SK-N-SH (cell line): ENCODE results near the gene SRGN. TPM values are rescaled to one million over a fixed set of nuclear protein-coding genes. Genes with fewer than 3 reads are reported as not detected.

ENCODE experiments used
- CTCF ChIA-PET: fragments of 300-600, 350-600 bp; formaldehyde crosslinking; extraction: SDS; loops from one replicate; lab custom pipeline; 2021; lab: Yijun Ruan, JAX
- POLR2A ChIA-PET: fragments of 350-600 bp; sonication (Branson Sonifier 250); formaldehyde crosslinking; extraction: SDS; loops from one replicate; lab custom pipeline; 2020; ENCODE audit warnings: antibody characterized with exemption, inconsistent platforms; lab: Yijun Ruan, JAX
- DNase-seq: peaks from one replicate; pipeline ENCODE4 v3.0.0; 2012
- H2AFZ ChIP-seq: fragments of 200-600 bp; sonication (generic); 2 replicates; pipeline ENCODE4 v1.8.1; 2016; ENCODE audit warnings: antibody characterized with exemption, mild to moderate bottlenecking, low read depth
- H3F3A ChIP-seq: fragments of 200-600 bp; sonication (generic); replicated peaks from 2 replicates; pipeline ENCODE3; 2016; ENCODE audit warnings: antibody characterized with exemption, mild to moderate bottlenecking; ENCODE audit not compliant: insufficient read depth
- H3K27ac ChIP-seq, 2 experiments: fragments of 200-500 bp in 1 of 2; fragments of 200-600 bp in 1 of 2; sonication (Bioruptor generic) in 1 of 2; sonication (generic), shearing (Covaris generic) in 1 of 2; 2 replicates each; pipeline versions ENCODE4 v1.5.1 to v1.6.1; 2014 to 2016; ENCODE audit warnings: low read depth in 2 of 2, inconsistent platforms in 1 of 2, low read length in 1 of 2, mild to moderate bottlenecking in 1 of 2, mixed read lengths in 1 of 2
- H3K27me3 ChIP-seq: fragments of 200-600 bp; sonication (generic), shearing (Covaris generic); 2 replicates; pipeline ENCODE4 v1.6.1; 2016; ENCODE audit warnings: mixed run types; ENCODE audit not compliant: insufficient read depth
- H3K36me3 ChIP-seq, 2 experiments: fragments of 200-500 bp in 1 of 2; fragments of 200-600 bp in 1 of 2; sonication (Bioruptor generic) in 1 of 2; sonication (generic) in 1 of 2; replicated peaks in 1 of 2; 2 replicates each; pipeline versions ENCODE3 to v1.5.1; 2014 to 2016; ENCODE audit warnings: low read length in 1 of 2, mild to moderate bottlenecking in 1 of 2; ENCODE audit not compliant: insufficient read depth in 2 of 2, control insufficient read depth in 1 of 2
- H3K4me1 ChIP-seq, 2 experiments: fragments of 200-500 bp in 1 of 2; fragments of 200-600 bp in 1 of 2; sonication (Bioruptor generic) in 1 of 2; sonication (generic), shearing (Covaris generic) in 1 of 2; 2 replicates each; pipeline versions ENCODE4 v1.5.1 to v1.6.1; 2014 to 2016; ENCODE audit warnings: low read depth in 1 of 2, low read length in 1 of 2, mixed run types in 1 of 2; ENCODE audit not compliant: insufficient read depth in 2 of 2, control insufficient read depth in 1 of 2
- H3K4me2 ChIP-seq: fragments of 200-600 bp; sonication (generic), shearing (Covaris generic); 2 replicates; pipeline ENCODE4 v1.6.1; 2017; ENCODE audit warnings: mixed run types
- H3K4me3 ChIP-seq, 2 experiments: fragments of 200-500 bp in 1 of 2; fragments of 200-600 bp in 1 of 2; sonication (Bioruptor generic) in 1 of 2; sonication (generic), shearing (Covaris generic) in 1 of 2; 2 replicates each; pipeline versions ENCODE4 v1.5.1 to v1.8.1; 2014 to 2016; ENCODE audit warnings: low read depth in 2 of 2, inconsistent platforms in 1 of 2, low read length in 1 of 2, mild to moderate bottlenecking in 1 of 2, mixed read lengths in 1 of 2, moderate library complexity in 1 of 2
- H3K79me2 ChIP-seq: fragments of 200-600 bp; sonication (generic); 2 replicates; pipeline ENCODE4 v1.8.1; 2017; ENCODE audit warnings: mild to moderate bottlenecking; ENCODE audit not compliant: insufficient read depth
- H3K9ac ChIP-seq: fragments of 200-600 bp; sonication (generic); 2 replicates; pipeline ENCODE4 v1.6.1; 2017; ENCODE audit warnings: mixed run types
- H3K9me2 ChIP-seq: fragments of 200-600 bp; sonication (generic); 2 replicates; pipeline ENCODE4 v1.6.1; 2017; ENCODE audit warnings: mixed run types
- H3K9me3 ChIP-seq: fragments of 200-600 bp; sonication (generic); 2 replicates; pipeline ENCODE4 v1.6.1; 2017; ENCODE audit warnings: mixed run types, mild to moderate bottlenecking, moderate library complexity
- H4K20me1 ChIP-seq: fragments of 200-600 bp; sonication (generic); 2 replicates; pipeline ENCODE4 v1.6.1; 2017; ENCODE audit warnings: mild to moderate bottlenecking, mixed run types; ENCODE audit not compliant: insufficient read depth
- ELF1 ChIP-seq: IDR thresholded peaks from 2 replicates; pipeline ENCODE4 v1.4.0; 2012
- GATA2 ChIP-seq: sonication (generic); formaldehyde crosslinking; IDR thresholded peaks from 2 replicates; pipeline ENCODE4 v1.5.0; 2020; ENCODE audit warnings: mild to moderate bottlenecking, missing genetic modification reagents
- JUND ChIP-seq: IDR thresholded peaks from 2 replicates; pipeline ENCODE4 v1.4.0; 2012
- NFIC ChIP-seq: IDR thresholded peaks from 2 replicates; pipeline ENCODE4 v1.4.0; 2012; ENCODE audit warnings: borderline replicate concordance
- NRF1 ChIP-seq: IDR thresholded peaks from 2 replicates; pipeline ENCODE4 v1.6.1; 2012; ENCODE audit warnings: low read depth, mild to moderate bottlenecking, low read length
- POLR2AphosphoS5 ChIP-seq: IDR thresholded peaks from 2 replicates; pipeline ENCODE4 v1.6.1; 2012; ENCODE audit warnings: low read depth, low read length
- RAD21 ChIP-seq: IDR thresholded peaks from 2 replicates; pipeline ENCODE4 v1.6.1; 2012; ENCODE audit warnings: mild to moderate bottlenecking, low read length
- RCOR1 ChIP-seq: fragments of 150-350 bp; IDR thresholded peaks from 2 replicates; pipeline ENCODE4 v1.6.1; 2017; ENCODE audit warnings: antibody characterized with exemption, low read length
- TAF1 ChIP-seq: IDR thresholded peaks from 2 replicates; pipeline ENCODE4 v1.6.1; 2012; ENCODE audit warnings: low read depth, mild to moderate bottlenecking, low read length, moderate library complexity, borderline replicate concordance
- TCF12 ChIP-seq: IDR thresholded peaks from 2 replicates; pipeline ENCODE4 v1.4.0; 2012
- WGBS: methylation state at CpG from one replicate; pipeline ENCODE4 v1.1.6; 2017; ENCODE audit warnings: low lambda C conversion rate; 5-methylcytosine and 5-hydroxymethylcytosine counted together
- polyA plus RNA-seq, 3 experiments: library from polyadenylated mRNA; depleted of rRNA; stranded (reverse); fragments of >200 nt; gene quantifications; 2 replicates each; pipeline ENCODE4 v1.2.3, GENCODE V29; 2012
- TF ChIP-seq, protein P1 (sequence below): IDR thresholded peaks from 2 replicates; pipeline ENCODE4 v1.6.1; 2012; ENCODE audit warnings: mild to moderate bottlenecking, low read depth, low read length, moderate library complexity
- TF ChIP-seq, protein P2 (sequence below): IDR thresholded peaks from 2 replicates; pipeline ENCODE4; 2012
- TF ChIP-seq, protein P3 (sequence below): IDR thresholded peaks from 2 replicates; pipeline ENCODE4 v1.4.0; 2012; ENCODE audit warnings: low read depth
- TF ChIP-seq, protein P4 (sequence below): fragments of 150-350 bp; IDR thresholded peaks from 2 replicates; pipeline ENCODE4 v1.6.1; 2016; ENCODE audit warnings: mild to moderate bottlenecking, low read depth, low read length

Gene SRGN
- polyA plus RNA-seq, 1 of the 3 experiments (the other 2 are of a cell fraction) = 0.10 TPM

DNA sequence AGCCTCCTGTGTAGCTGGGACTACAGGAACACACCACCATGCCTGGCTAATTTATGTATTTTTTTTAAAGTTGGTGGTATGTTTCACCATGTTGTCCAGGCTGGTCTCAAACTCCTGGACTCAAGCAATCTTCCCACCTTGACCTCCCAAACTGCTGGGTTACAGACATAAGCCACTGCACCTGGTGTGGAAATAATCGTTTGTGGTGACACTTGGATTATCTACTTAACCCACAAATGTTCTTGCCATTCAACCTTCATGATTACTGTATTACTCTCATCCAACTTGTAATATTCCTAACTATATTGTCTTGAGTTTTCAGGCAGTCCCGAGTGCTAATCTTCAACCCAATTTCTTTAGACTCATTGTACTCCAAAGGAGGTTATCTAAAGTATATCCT is 9.6 kb upstream of the SRGN start:
- no peak for TF ChIP-seq NRF1
- TF ChIP-seq GATA2 (CRISPR knock-in tag) = no peak
- TF ChIP-seq NFIC = no peak
- TF ChIP-seq, protein P1, sequence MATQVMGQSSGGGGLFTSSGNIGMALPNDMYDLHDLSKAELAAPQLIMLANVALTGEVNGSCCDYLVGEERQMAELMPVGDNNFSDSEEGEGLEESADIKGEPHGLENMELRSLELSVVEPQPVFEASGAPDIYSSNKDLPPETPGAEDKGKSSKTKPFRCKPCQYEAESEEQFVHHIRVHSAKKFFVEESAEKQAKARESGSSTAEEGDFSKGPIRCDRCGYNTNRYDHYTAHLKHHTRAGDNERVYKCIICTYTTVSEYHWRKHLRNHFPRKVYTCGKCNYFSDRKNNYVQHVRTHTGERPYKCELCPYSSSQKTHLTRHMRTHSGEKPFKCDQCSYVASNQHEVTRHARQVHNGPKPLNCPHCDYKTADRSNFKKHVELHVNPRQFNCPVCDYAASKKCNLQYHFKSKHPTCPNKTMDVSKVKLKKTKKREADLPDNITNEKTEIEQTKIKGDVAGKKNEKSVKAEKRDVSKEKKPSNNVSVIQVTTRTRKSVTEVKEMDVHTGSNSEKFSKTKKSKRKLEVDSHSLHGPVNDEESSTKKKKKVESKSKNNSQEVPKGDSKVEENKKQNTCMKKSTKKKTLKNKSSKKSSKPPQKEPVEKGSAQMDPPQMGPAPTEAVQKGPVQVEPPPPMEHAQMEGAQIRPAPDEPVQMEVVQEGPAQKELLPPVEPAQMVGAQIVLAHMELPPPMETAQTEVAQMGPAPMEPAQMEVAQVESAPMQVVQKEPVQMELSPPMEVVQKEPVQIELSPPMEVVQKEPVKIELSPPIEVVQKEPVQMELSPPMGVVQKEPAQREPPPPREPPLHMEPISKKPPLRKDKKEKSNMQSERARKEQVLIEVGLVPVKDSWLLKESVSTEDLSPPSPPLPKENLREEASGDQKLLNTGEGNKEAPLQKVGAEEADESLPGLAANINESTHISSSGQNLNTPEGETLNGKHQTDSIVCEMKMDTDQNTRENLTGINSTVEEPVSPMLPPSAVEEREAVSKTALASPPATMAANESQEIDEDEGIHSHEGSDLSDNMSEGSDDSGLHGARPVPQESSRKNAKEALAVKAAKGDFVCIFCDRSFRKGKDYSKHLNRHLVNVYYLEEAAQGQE = no peak
- no peak for TF ChIP-seq POLR2AphosphoS5
- no peak for TF ChIP-seq RCOR1
- TF ChIP-seq, protein P2, sequence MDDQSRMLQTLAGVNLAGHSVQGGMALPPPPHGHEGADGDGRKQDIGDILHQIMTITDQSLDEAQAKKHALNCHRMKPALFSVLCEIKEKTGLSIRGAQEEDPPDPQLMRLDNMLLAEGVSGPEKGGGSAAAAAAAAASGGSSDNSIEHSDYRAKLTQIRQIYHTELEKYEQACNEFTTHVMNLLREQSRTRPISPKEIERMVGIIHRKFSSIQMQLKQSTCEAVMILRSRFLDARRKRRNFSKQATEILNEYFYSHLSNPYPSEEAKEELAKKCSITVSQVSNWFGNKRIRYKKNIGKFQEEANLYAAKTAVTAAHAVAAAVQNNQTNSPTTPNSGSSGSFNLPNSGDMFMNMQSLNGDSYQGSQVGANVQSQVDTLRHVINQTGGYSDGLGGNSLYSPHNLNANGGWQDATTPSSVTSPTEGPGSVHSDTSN = no peak
- no peak for TF ChIP-seq RAD21
- TF ChIP-seq TAF1 = no peak
- no peak for TF ChIP-seq TCF12
- TF ChIP-seq, protein P3, sequence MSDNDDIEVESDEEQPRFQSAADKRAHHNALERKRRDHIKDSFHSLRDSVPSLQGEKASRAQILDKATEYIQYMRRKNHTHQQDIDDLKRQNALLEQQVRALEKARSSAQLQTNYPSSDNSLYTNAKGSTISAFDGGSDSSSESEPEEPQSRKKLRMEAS = no peak
- no peak for TF ChIP-seq JUND
- TF ChIP-seq, protein P4, sequence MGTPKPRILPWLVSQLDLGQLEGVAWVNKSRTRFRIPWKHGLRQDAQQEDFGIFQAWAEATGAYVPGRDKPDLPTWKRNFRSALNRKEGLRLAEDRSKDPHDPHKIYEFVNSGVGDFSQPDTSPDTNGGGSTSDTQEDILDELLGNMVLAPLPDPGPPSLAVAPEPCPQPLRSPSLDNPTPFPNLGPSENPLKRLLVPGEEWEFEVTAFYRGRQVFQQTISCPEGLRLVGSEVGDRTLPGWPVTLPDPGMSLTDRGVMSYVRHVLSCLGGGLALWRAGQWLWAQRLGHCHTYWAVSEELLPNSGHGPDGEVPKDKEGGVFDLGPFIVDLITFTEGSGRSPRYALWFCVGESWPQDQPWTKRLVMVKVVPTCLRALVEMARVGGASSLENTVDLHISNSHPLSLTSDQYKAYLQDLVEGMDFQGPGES = no peak
- TF ChIP-seq ELF1 = no peak
- CTCF ChIA-PET = interaction anchor here (0.7 kb wide), 1 partner anchor 26 kb away, joined by 3 read pairs; no protein-coding TSS in a partner anchor
- 44% methylated on average over 2 of the region's 2 CpGs for whole genome bisulfite sequencing

More for the DNA sequence above, 9.6 kb upstream of the SRGN start:
- no peaks in the 10 kb centered on the region for H3K9me3 ChIP-seq
- H2AFZ ChIP-seq = no peak overlapping the region
- no peaks in the 10 kb centered on the region for H3K36me3 ChIP-seq
- no peaks in the 10 kb centered on the region for H4K20me1 ChIP-seq
- DNase-seq = no peak
- H3K4me2 ChIP-seq = no peak overlapping the region
- H3K9me2 ChIP-seq = no peaks in the 10 kb centered on the region
- no peaks in the 10 kb centered on the region for H3K79me2 ChIP-seq
- H3F3A ChIP-seq = no peaks in the 10 kb centered on the region
- POLR2A ChIA-PET = no interaction called here
- H3K27me3 ChIP-seq = no peaks in the 10 kb centered on the region
- H3K9ac ChIP-seq = no peak overlapping the region
- H3K4me3 ChIP-seq = no peak overlapping the region
- H3K27ac ChIP-seq = no peak overlapping the region
- H3K4me1 ChIP-seq = no peaks in the 10 kb centered on the region
